Endothelial cell of umbilical vein (primary cell): ENCODE measurements around the gene NIPA2. TPM values are rescaled to one million over a fixed set of nuclear protein-coding genes. Genes with fewer than 3 reads are reported as not detected.

ENCODE experiments used
- BruUV-seq: library from RNA; stranded (reverse); fragments of 400-500 nt; replicated peaks from 2 replicates; lab custom pipeline; 2021; lab: Mats Ljungman, UMichigan
- CTCF ChIA-PET: fragments of 300-600, 350-600 bp; sonication (Branson Sonifier 250); formaldehyde crosslinking; loops from one replicate; lab custom pipeline; 2021; ENCODE audit warnings: antibody characterized with exemption, inconsistent platforms; lab: Charles Lee
- POLR2A ChIA-PET: fragments of 300-600, 350-600 bp; sonication (Branson Sonifier 250); formaldehyde crosslinking; loops from one replicate; lab custom pipeline; 2021; ENCODE audit warnings: antibody characterized with exemption, inconsistent platforms; lab: Charles Lee
- DNase-seq: peaks from one replicate; pipeline ENCODE4 v3.0.0-alpha.2; 2011; ENCODE audit warnings: low read depth, low spot score
- FAIRE-seq: peaks from 2 replicates; lab custom pipeline; 2011; peaks lifted over from hg19 to GRCh38; lab: Jason Lieb, UNC
- H2AFZ ChIP-seq: 2 replicates; pipeline ENCODE4 v1.6.0; 2012; ENCODE audit warnings: low read depth, low read length, control low read depth, inconsistent platforms
- H3K27ac ChIP-seq: 2 replicates; pipeline ENCODE4 v1.5.1; 2011; ENCODE audit warnings: low read depth, mild to moderate bottlenecking, control low read depth, low read length, moderate library complexity; ENCODE audit not compliant: insufficient read depth
- H3K27me3 ChIP-seq, 2 experiments: 2 replicates each; pipeline versions ENCODE4 v1.6.0 to v1.6.1; 2011; ENCODE audit warnings: low read length in 2 of 2, mixed read lengths in 1 of 2; ENCODE audit not compliant: control insufficient read depth in 2 of 2, insufficient read depth in 2 of 2
- H3K36me3 ChIP-seq, 2 experiments: 2 replicates in 1 of 2; 3 replicates in 1 of 2; pipeline ENCODE4 v1.5.1; 2011; ENCODE audit warnings: low read length in 2 of 2, mild to moderate bottlenecking in 1 of 2, moderate library complexity in 1 of 2; ENCODE audit not compliant: control insufficient read depth in 2 of 2, insufficient read depth in 2 of 2; ENCODE audit errors: extremely low read depth in 1 of 2
- H3K4me1 ChIP-seq: 3 replicates; pipeline ENCODE4 v1.5.1; 2011; ENCODE audit warnings: mild to moderate bottlenecking, low read length; ENCODE audit not compliant: control insufficient read depth, insufficient read depth; ENCODE audit errors: extremely low read depth
- H3K4me2 ChIP-seq: 2 replicates; pipeline ENCODE4 v1.6.1; 2011; ENCODE audit warnings: low read length, control low read depth, mixed read lengths; ENCODE audit not compliant: insufficient read depth
- H3K4me3 ChIP-seq, 3 experiments: fragments of 200-600 bp in 1 of 3; sonication (generic), shearing (Covaris generic) in 1 of 3; replicated peaks in 1 of 3; 2 replicates each; pipeline ENCODE4 v1.5.1; 2011 to 2016; ENCODE audit warnings: control low read depth in 3 of 3, low read length in 3 of 3, mild to moderate bottlenecking in 2 of 3, inconsistent platforms in 1 of 3, low read depth in 1 of 3, moderate library complexity in 1 of 3; ENCODE audit not compliant: insufficient read depth in 1 of 3
- H3K79me2 ChIP-seq: 2 replicates; pipeline ENCODE4 v1.6.0; 2012; ENCODE audit warnings: low read length, inconsistent platforms; ENCODE audit not compliant: control insufficient read depth, insufficient read depth
- H3K9ac ChIP-seq: replicated peaks from 2 replicates; pipeline ENCODE3; 2011; ENCODE audit warnings: low read length, control low read depth; ENCODE audit not compliant: insufficient read depth; ENCODE audit errors: extremely low read depth
- H3K9me1 ChIP-seq: replicated peaks from 3 replicates; pipeline ENCODE4 v1.6.0; 2011; ENCODE audit warnings: mild to moderate bottlenecking, low read length; ENCODE audit not compliant: control insufficient read depth, insufficient read depth; ENCODE audit errors: extremely low read depth
- H3K9me3 ChIP-seq: replicated peaks from 2 replicates; pipeline ENCODE4 v1.5.1; 2012; ENCODE audit warnings: low read length, inconsistent platforms; ENCODE audit not compliant: control insufficient read depth, insufficient read depth
- H4K20me1 ChIP-seq: replicated peaks from 2 replicates; pipeline ENCODE3; 2011; ENCODE audit warnings: mild to moderate bottlenecking, low read length; ENCODE audit not compliant: control insufficient read depth, insufficient read depth; ENCODE audit errors: extremely low read depth
- CTCF ChIP-seq, 2 donors: IDR thresholded peaks; 1 replicate in 1 of 2; 2 replicates in 1 of 2; pipeline ENCODE4 v1.5.1; 2011; ENCODE audit warnings: low read length in 2 of 2, mild to moderate bottlenecking in 2 of 2, moderate library complexity in 2 of 2, control low read depth in 1 of 2, inconsistent platforms in 1 of 2, low read depth in 1 of 2; ENCODE audit not compliant: insufficient read depth in 1 of 2; ENCODE audit errors: extremely low read depth in 1 of 2
- EZH2 ChIP-seq: IDR thresholded peaks from 2 replicates; pipeline ENCODE4 v1.6.1; 2012; ENCODE audit warnings: borderline replicate concordance, low read depth, mild to moderate bottlenecking, moderate library complexity, low read length, inconsistent platforms; ENCODE audit not compliant: severe bottlenecking
- FOS ChIP-seq: IDR thresholded peaks from 2 replicates; pipeline ENCODE4 v1.6.1; 2011; ENCODE audit warnings: mild to moderate bottlenecking, low read length, moderate library complexity, borderline replicate concordance; ENCODE audit not compliant: insufficient read depth
- GATA2 ChIP-seq: IDR thresholded peaks from 2 replicates; pipeline ENCODE4 v1.7.0; 2011; ENCODE audit warnings: low read depth, mild to moderate bottlenecking, moderate library complexity, mixed read lengths, low read length; ENCODE audit not compliant: insufficient read length, insufficient read depth
- JUN ChIP-seq: IDR thresholded peaks from 2 replicates; pipeline ENCODE4 v1.6.1; 2011; ENCODE audit warnings: borderline replicate concordance, low read depth; ENCODE audit not compliant: insufficient read length, insufficient read depth
- MAX ChIP-seq: IDR thresholded peaks from 2 replicates; pipeline ENCODE4 v1.6.1; 2011; ENCODE audit not compliant: insufficient read depth, insufficient read length
- MYC ChIP-seq: IDR thresholded peaks from one replicate; pipeline ENCODE4 v1.6.1; 2011; ENCODE audit warnings: mild to moderate bottlenecking, low read depth, low read length
- POLR2A ChIP-seq: IDR thresholded peaks from 2 replicates; pipeline ENCODE4 v1.6.1; 2012; ENCODE audit warnings: low read depth, mild to moderate bottlenecking, control low read depth, low read length
- POLR2AphosphoS5 ChIP-seq: IDR thresholded peaks from 2 replicates; pipeline ENCODE4 v1.6.1; 2012; ENCODE audit warnings: low read depth, mild to moderate bottlenecking, control low read depth, low read length, moderate library complexity; ENCODE audit not compliant: insufficient read depth
- dilution Hi-C: fragments of 300-500 bp; cut with MboI; formaldehyde crosslinking; loops from one replicate; pipeline ENCODE4 v1.15.0; 2019; ENCODE audit warnings: low sequenced_read_pairs; ENCODE audit not compliant: extremely low pct_ligation_motif_present
- intact Hi-C: fragments of 100-400 bp; cut with micrococcal nuclease; formaldehyde crosslinking; loops from one replicate; pipeline ENCODE4 v1.10.0; 2022
- polyA plus RNA-seq, 4 experiments: library from polyadenylated mRNA; depleted of rRNA in 3 of 4; stranded (reverse) in 3 of 4; unstranded in 1 of 4; fragments of >200 nt; gene quantifications; 2 replicates each; pipeline versions ENCODE4 v1.2.1 to v1.2.3, GENCODE V29; 2011 to 2012; ENCODE audit warnings: missing spikeins in 1 of 4
- total RNA-seq: library from RNA; stranded (reverse); gene quantifications from 2 replicates; pipeline ENCODE4 v1.2.3, GENCODE V29; 2021

Gene NIPA2
- total and polyA plus RNA-seq, 2 donors (not counting 3 experiments of a cell fraction or from before 2014, with no cell fraction given), result 55.2 to 75.7 TPM

GRCh38 chr15:22877607-22878006 is 39.1 kb downstream of the NIPA2 start:
- Histone ChIP-seq H3K27ac (no peak overlapping the region), H3K4me3 (no peak overlapping the region), H3K79me2 (no peaks in the 10 kb centered on the region), H4K20me1 (no peaks in the 10 kb centered on the region), H3K9ac (no peak overlapping the region), H3K27me3 (no peaks in the 10 kb centered on the region), H3K4me1 (no peaks in the 10 kb centered on the region), H3K4me2 (no peak overlapping the region), H3K9me1 (no peaks in the 10 kb centered on the region), H3K36me3 (peaks cover 5 to 41% of the 10 kb centered on the region in 2 experiments), H2AFZ (no peak overlapping the region), H3K9me3 (no peaks in the 10 kb centered on the region)
- no peak for DNase-seq
- CTCF ChIA-PET, result no interaction called here
- TF ChIP-seq POLR2A (no peak), MAX (no peak), MYC (no peak), EZH2 (no peak), POLR2AphosphoS5 (no peak), CTCF (IDR thresholded peaks at IDR 0.05; ENCODE audit: extremely low read depth in 1 of 2, insufficient read depth in 1 of 2, low read depth in 1 of 2, low read length in 2 of 2) (no peak), GATA2 (no peak), JUN (no peak), FOS (no peak)
- intact Hi-C loops (no loop called here), dilution Hi-C loops (no loop called here)
- BruUV-seq, result no TSS peak
- FAIRE-seq, result no peak
- POLR2A ChIA-PET, result no interaction called here
